GM18868 (cell line): ENCODE data around the gene TBC1D1.

ENCODE experiments used
- ATAC-seq: cut with Tn5 transposase; IDR thresholded peaks from one replicate; pipeline ENCODE4 v1.9.1; 2021; ENCODE audit warnings: mild to moderate bottlenecking, moderate library complexity; ENCODE audit not compliant: unreplicated experiment

The TBC1D1 gene

GRCh38 chr4:38091636-38092035 is 200.8 kb downstream of the TBC1D1 start:
- no peak for ATAC-seq

DNA sequence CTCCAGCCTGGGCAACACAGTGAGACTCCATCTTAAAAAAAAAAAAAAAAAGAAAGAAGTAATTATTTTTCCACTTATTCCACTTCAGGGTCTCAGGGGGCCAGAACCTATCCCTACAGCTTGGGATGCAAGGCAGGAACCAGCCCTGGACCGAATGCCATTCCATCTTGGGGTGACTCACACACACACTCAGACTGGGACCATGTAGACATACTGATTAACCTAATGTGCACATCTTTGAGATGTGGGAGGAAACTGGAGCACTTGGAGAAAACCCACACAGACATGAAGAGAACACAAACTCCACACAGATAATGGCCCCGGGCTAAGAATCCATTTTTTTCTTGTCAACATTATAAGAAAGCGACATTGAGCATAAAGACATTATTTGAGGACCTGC is 201.8 kb downstream of the TBC1D1 start:
- no peak for ATAC-seq

GRCh38 chr4:38094419-38094818 is 203.5 kb downstream of the TBC1D1 start:
- ATAC-seq = no peak

DNA sequence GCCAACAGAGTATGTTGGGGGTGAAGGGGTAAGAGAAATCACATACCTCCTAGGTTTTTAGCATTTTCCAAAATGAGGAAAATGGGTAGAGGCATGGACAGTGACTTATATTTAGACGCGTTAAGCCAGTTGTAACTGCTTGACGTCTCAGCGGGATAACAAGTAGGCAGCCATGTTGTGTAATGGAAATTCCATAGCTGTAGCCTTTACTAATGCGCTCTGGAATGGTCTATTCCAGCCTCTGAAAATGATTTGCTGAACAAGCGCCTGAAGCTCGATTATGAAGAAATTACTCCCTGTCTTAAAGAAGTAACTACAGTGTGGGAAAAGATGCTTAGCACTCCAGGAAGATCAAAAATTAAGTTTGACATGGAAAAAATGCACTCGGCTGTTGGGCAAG is 204.8 kb downstream of the TBC1D1 start:
- no peak for ATAC-seq

- no peak for ATAC-seq
These were observed 206.9 kb downstream of the TBC1D1 start for GRCh38 chr4:38097818-38098217.

DNA sequence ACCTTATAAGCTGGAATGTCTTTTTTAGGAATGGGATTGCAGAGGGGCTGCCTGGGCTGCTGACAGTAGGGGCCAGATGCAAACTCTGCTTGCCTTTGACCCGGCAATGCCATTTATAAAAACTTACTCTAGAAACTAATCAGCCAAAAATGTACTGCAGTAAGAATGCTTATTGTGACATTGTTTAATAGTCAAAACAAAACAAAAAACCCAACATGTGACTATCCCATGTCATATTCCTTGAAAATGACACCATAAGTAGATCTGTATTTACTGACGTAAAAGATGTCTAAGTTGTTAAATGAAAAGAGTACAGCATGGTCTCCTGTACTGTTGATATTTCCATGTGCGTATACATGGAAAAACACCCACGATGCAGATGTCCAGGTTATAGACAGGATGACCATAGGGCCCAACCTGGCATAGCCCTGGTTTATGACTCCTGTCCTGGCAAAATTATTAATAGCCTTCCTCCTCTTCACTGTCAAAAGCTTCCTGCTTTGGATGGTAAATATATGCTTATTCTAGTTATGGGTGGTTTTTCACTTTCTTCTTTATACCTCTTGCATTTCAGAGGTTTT is 208.2 kb downstream of the TBC1D1 start:
- ATAC-seq = no peak

DNA sequence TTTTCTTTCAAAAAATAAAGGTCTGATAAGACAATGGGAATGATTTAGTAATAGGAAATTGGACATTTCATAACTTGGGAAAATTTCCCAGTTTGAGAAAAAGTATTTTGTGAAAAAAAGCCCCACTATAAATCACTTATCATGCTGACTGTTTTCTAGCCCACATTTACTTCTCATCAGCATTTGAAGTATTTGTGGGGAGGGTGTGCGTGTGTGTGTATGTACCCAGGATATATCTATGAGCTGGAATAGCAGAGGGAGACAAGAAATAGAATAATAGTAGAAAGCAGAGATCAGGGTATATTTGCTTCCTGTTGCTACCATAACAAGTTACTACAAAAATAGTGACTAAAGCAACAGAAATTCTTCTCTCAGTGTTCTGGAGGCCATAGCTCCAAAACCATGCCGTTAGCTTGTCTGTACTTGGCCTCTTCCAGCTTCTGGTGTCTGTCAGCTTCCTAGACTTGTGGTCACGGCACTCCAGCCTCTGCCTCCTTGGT is 209.1 kb downstream of the TBC1D1 start:
- no peak for ATAC-seq

- ATAC-seq = no peak
These were observed 209.8 kb downstream of the TBC1D1 start for GRCh38 chr4:38100474-38101255.

GRCh38 chr4:38101563-38101962 is 210.7 kb downstream of the TBC1D1 start:
- ATAC-seq = no peak

DNA sequence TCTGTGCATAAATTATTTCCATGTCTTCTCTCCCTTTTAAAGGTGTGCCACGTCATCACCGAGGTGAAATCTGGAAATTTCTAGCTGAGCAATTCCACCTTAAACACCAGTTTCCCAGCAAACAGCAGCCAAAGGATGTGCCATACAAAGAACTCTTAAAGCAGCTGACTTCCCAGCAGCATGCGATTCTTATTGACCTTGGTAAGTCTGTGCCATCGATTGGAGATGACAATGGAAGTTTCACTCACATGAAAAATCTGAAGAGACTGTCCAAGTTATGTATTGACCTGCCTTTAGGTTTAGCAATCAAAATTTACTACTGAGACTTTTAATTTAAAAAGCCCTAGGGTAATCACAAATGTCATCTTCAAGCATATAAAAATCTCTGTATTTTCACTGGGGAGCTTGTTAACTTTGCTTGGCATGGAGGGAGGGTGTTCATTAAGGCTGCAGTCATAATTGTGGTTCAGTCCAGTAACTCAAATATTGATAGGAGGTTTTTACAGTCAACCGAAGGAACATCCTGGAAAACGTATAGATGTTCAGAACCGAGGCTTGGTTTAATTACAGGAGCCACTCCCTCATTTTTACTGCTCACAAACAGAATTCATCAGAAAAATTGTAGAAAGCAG is 212.2 kb downstream of the TBC1D1 start:
- no peak for ATAC-seq

DNA sequence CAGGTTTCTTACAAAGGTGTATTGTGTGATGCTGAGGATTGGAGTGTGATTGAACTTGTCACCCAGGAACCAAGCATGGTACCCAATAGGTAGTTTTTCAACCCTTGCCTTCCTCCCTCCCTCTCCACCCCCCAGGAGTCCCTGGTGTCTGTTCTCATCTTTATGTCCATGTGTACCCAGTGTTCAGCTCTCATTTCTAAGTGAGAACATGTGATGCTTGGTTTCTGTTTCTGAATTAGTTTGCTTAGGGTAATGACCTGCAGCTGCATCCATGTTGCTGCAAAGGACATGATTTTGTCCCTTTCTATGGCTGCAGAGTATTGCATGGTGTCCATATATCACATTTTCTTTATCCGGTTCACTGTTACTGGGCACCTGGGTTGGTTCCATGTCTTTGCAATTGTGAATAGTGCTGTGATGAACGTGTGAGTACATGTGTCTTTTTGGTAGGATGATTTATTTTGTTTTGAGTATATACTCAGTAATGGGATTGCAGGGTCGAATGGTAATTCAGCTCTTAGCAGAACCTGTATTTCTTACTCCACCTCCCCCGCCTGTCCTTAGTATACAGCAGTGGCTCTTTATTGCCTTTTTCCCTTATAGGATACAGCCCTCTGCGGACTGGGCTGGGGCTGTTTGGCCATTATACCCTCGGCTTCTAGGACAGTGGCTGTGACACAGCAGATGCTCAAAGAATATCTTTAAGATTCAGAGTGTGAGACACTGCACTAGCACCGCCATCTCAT is 214.8 kb downstream of the TBC1D1 start:
- peak; percentile 96 for ATAC-seq

GRCh38 chr4:38106311-38106710 is 215.4 kb downstream of the TBC1D1 start:
- ATAC-seq = no peak

- ATAC-seq = no peak
These were observed 216.1 kb downstream of the TBC1D1 start for GRCh38 chr4:38106886-38107514.

GRCh38 chr4:38107818-38108217 is 216.9 kb downstream of the TBC1D1 start:
- ATAC-seq = no peak

GRCh38 chr4:38109370-38109769 is 218.5 kb downstream of the TBC1D1 start:
- no peak for ATAC-seq

GRCh38 chr4:38109896-38110295 is 219.0 kb downstream of the TBC1D1 start:
- ATAC-seq = no peak

- ATAC-seq = no peak
These were observed 220.1 kb downstream of the TBC1D1 start for GRCh38 chr4:38111024-38111423.

DNA sequence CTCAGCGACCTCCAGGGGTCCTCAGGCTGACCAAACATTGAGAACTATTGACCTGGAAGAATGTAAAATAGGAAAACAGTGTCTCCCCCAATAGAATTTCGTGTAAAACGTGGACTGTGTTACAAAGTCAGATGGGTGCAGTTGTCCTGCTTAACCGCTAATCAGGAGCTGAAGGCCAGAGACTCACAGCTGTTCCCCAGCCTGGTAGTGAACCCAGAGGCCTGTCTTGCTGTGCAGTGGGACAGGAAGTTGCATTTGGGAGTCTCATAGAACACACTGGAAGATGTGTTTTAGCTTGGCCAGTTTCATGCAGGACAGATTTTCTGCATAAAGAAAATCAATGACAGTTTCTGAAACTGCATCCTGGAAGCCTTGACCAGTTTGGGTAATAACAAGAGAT is 220.8 kb downstream of the TBC1D1 start:
- no peak for ATAC-seq

- ATAC-seq = no peak
These were observed 222.2 kb downstream of the TBC1D1 start for GRCh38 chr4:38113132-38113531.

GRCh38 chr4:38113551-38113950 is 222.7 kb downstream of the TBC1D1 start:
- ATAC-seq = no peak
